GM08714 (cell line): Measurements from ENCODE around the gene MARS2.
"Not testable (repeated sequence)": the region's sequence is repeated elsewhere in the genome, so short reads cannot be mapped to it uniquely, and the experiment has no call there.

ENCODE experiments used
- H3K4me3 ChIP-seq: fragments of 200-500 bp; sonication (Bioruptor generic); 2 replicates; pipeline ENCODE4 v1.5.1; 2014; ENCODE audit warnings: mild to moderate bottlenecking, low read length, inconsistent platforms
- ZNF274 ChIP-seq: IDR thresholded peaks from 2 replicates; pipeline ENCODE4 v1.6.1; 2012; ENCODE audit warnings: mild to moderate bottlenecking, low read depth, low read length

The MARS2 gene

GRCh38 chr2:197705121-197705911 lies at the start of gene MARS2:
MARS2 (plus strand) TSS chr2:197705369; CDS start chr2:197705406, 37 bp downstream.
- peak within 1 kb of the TSS; percentile 92 for H3K4me3 ChIP-seq
- TF ChIP-seq ZNF274 = no peak

DNA sequence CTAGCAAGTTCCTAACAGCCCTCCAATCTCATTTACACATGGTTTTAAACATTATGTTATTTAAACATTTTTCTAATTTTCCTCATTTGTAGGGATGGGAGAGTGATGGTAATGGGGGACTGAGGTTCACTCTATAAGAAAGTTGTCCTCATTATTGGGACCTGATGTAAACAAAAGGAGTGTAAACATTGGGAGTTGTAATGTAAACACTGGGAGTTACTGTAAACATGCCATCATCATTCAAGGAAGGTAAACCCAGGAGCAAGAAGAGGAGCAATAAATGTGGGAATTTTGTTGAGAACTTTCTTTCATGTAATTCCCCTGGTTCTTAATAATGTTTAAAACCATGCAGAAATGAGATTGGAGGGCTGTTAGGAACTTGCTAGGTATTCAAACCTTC lies 47.6 kb upstream of the MARS2 start:
- no peak for TF ChIP-seq ZNF274
- no peak overlapping the region for H3K4me3 ChIP-seq

DNA sequence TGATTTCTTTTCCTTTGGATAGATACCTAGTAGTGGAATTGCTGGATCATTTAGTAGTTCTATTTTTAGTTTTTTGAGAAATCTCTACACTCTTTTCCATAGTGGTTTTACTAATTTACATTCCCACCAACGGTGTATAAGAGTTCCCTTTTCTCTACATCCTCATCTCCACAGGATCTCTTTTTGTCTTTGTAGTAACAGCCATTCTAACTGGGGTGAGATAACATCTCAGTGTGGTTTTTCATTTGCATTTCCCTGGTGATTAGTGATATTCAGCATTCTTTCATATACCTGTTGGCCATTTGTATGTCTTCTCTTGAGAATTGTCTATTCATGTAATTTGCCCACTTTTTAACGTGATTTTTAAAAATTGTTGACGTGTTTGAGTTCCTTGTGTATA lies 43.5 kb upstream of the MARS2 start:
- TF ChIP-seq ZNF274 = no peak
- no peak overlapping the region for H3K4me3 ChIP-seq

GRCh38 chr2:197666277-197666676 lies 38.9 kb upstream of the MARS2 start:
- TF ChIP-seq ZNF274 = no peak
- H3K4me3 ChIP-seq = no peak overlapping the region

GRCh38 chr2:197668296-197668695 lies 36.9 kb upstream of the MARS2 start:
- no peak for TF ChIP-seq ZNF274
- H3K4me3 ChIP-seq = no peak overlapping the region

DNA sequence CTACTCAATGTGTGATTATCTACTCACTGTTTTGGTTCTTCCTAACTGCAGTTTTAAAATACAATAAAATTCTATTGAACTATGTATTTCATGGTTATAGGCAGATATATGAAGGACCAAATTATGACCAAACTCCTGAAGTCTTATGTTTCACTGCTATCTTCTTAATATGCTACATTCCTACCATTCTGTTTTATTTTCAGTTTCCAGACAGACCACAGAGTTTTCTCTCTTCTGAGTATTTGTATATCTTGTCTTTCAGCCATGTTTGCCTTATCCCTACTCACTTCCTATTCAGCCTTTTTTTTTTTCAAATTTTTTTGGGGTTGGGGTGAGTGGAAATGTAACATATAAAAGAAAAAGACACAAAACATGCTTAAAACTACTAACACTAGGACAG lies 36.1 kb upstream of the MARS2 start:
- no peak overlapping the region for H3K4me3 ChIP-seq
- no peak for TF ChIP-seq ZNF274

GRCh38 chr2:197672371-197672893 lies 32.7 kb upstream of the MARS2 start:
- TF ChIP-seq ZNF274 = no peak

GRCh38 chr2:197673106-197673505 lies 32.1 kb upstream of the MARS2 start:
- H3K4me3 ChIP-seq = no peak overlapping the region
- no peak for TF ChIP-seq ZNF274

More at GRCh38 chr2:197672371-197672893, 32.7 kb upstream of the MARS2 start:
- no peak overlapping the region for H3K4me3 ChIP-seq

- H3K4me3 ChIP-seq = no peak overlapping the region
- TF ChIP-seq ZNF274 = no peak
Measured at GRCh38 chr2:197673606-197674005, 31.6 kb upstream of the MARS2 start.

DNA sequence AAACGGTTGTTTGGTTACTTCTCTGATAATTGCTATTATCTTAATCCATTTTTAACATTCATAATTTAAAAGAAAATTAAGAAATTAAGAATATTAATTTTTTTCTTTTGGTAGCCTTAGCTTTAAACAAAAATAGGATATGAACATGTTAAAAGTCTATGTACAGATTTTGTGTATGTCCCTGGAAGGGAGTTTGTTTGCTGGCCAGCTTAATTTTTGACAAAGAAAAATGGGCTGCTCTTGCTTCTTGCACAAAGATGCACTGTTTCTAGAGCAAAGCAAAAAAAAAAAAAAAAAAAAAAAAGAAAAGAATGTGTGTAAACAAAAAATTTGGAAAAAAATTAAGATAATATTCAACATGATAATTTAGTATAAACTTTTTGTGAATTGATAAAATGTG lies 31.1 kb upstream of the MARS2 start:
- H3K4me3 ChIP-seq = no peak overlapping the region
- no peak for TF ChIP-seq ZNF274

DNA sequence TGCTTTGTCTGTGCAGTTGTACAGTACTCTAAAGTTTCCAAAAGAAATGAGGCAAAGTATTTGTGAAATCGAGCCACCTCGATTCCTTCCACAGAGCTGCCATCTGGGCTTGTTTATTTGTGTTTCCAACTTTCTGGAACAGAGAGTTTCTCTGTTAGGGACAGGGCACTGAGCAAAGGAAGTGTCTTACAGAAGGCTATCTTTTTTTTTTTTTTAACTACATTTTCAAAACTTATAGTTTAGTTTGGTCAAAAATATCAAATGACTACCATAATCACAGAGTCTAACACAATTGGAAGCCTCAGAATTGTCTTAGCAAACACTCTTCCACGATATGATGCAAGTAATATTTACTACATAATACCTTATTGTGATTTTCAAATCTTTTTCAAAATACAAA lies 30.6 kb upstream of the MARS2 start:
- TF ChIP-seq ZNF274 = no peak
- no peak overlapping the region for H3K4me3 ChIP-seq

GRCh38 chr2:197675246-197675645 lies 29.9 kb upstream of the MARS2 start, which contains the start of gene RFTN2:
RFTN2 (minus strand) TSS chr2:197675587; CDS start chr2:197675458, 129 bp downstream.
- TF ChIP-seq ZNF274 = no peak
- no peak within 1 kb of the TSS for H3K4me3 ChIP-seq

- no peak overlapping the region for H3K4me3 ChIP-seq
- no peak for TF ChIP-seq ZNF274
Measured at GRCh38 chr2:197675711-197676188, 29.4 kb upstream of the MARS2 start.

DNA sequence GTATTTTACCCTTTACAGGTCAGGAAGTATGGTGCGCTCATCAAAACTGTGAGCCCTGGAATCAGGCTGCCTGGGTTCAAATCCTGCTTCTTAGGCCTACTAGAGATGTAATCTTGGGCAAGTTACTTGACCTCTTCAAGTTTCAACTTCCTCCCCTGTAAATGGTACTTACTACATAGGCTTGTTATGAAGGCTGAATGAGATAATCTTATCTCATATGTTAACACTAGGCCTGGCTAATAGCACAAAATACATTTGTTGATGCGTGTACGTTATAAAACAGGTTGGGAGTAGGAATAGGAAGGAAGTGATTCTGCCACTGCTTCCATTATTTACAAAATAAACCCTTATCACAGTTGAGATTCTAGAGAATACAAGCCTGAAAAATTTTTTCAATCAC lies 28.1 kb upstream of the MARS2 start:
- no peak for TF ChIP-seq ZNF274
- H3K4me3 ChIP-seq = no peak overlapping the region

GRCh38 chr2:197677483-197677882 lies 27.7 kb upstream of the MARS2 start:
- no peak for TF ChIP-seq ZNF274
- no peak overlapping the region for H3K4me3 ChIP-seq

- H3K4me3 ChIP-seq = not testable (repeated sequence)
Measured at GRCh38 chr2:197695206-197695605, 10.0 kb upstream of the MARS2 start.

- not testable (repeated sequence) for H3K4me3 ChIP-seq
Measured at GRCh38 chr2:197695971-197696370, 9.2 kb upstream of the MARS2 start.

GRCh38 chr2:197696571-197696970 lies 8.6 kb upstream of the MARS2 start:
- H3K4me3 ChIP-seq = not testable (repeated sequence)

DNA sequence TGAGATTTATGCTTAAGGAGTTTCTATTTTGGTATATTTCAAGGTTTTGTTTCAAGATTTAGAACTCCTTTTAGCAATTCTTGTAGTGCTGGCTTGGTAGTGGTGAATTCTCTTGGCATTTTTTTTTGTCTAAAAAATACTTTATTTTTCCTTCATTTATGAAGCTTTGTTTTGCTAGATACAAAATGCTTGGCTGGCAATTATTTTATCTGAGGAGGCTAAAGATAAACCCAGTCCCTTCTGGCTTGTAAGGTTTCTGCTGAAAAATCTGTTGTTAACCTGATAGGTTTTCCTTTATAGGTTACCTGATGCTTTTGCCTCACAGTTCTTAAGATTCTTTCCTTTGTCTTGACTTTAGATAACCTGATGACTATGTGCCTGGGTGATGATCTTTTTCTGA lies 5.4 kb upstream of the MARS2 start:
- not testable (repeated sequence) for H3K4me3 ChIP-seq
